ENCODE data around the gene NUP50.
"Not testable (repeated sequence)": the region's sequence is repeated elsewhere in the genome, so short reads cannot be mapped to it uniquely, and the experiment has no call there.

The NUP50 gene

DNA sequence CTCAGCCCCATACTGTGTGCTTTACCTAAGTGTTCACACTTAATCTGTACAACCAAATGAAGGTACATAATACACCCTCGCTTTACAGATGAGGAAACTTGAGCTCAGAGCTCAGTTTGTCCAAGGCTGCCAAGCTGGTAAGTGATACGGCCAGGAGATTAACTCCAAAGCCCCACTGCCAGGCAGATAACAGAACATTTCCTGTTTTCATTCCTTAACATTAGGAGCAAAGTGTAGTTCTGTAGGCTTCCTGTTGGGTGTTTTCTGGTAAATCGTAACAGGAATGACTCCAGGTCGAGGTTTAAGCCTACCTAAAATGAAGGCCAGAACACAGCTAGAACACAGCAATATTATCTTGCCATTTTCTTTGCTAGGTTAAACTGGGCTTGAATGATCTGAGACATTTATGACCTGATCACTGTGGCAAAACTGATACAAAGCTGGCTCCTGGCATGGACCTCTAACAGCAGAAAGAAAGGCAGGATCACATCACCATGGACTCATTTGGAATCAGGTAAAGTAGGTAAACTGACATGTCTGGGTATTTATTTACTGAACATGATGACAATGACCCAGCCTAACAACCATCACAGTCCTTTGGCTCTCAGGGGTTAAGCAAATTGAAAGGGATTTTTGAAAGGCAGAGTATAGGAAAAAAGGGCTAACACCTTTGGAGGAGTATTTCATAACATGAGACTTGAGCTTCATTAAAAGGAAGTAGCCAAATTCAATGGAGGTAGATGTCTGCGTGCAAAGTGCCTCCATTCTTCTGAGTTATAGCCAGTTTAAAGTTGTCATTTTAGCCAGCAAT is 3.9 kb upstream of the NUP50 start:
- no peak for DNase-seq (ENCODE audit: low read depth)

DNA sequence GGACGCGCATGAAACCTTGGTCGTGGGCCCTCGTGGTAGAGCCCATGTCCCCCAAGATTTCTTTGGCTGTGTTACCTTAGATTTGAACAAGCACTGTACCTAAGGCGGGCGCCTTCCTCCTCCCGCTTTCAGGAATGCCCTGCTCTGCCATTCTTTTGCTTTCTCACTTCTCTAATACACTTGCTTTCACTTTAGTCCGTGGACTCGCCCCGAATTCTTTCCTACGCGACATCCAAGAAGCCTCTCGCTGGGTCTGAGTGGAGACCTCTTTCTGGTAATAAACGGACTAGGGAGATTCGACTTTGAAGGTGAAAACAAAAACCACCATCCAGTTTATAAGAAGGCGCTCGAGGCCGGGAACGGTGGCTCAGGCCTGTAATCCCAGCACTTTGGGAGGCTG is 1.2 kb upstream of the NUP50 start:
- DNase-seq (ENCODE audit: low read depth), result no peak

GRCh38 chr22:45163099-45163450 is 650 bp upstream of the NUP50 start:
- DNase-seq (ENCODE audit: low read depth), result no peak

GRCh38 chr22:45164270-45165088 is 754 bp downstream of the NUP50 start:
- DNase-seq (ENCODE audit: low read depth), result no peak

- no peak for DNase-seq (ENCODE audit: low read depth)
Measured at GRCh38 chr22:45166932-45167331, 3.2 kb downstream of the NUP50 start.

DNA sequence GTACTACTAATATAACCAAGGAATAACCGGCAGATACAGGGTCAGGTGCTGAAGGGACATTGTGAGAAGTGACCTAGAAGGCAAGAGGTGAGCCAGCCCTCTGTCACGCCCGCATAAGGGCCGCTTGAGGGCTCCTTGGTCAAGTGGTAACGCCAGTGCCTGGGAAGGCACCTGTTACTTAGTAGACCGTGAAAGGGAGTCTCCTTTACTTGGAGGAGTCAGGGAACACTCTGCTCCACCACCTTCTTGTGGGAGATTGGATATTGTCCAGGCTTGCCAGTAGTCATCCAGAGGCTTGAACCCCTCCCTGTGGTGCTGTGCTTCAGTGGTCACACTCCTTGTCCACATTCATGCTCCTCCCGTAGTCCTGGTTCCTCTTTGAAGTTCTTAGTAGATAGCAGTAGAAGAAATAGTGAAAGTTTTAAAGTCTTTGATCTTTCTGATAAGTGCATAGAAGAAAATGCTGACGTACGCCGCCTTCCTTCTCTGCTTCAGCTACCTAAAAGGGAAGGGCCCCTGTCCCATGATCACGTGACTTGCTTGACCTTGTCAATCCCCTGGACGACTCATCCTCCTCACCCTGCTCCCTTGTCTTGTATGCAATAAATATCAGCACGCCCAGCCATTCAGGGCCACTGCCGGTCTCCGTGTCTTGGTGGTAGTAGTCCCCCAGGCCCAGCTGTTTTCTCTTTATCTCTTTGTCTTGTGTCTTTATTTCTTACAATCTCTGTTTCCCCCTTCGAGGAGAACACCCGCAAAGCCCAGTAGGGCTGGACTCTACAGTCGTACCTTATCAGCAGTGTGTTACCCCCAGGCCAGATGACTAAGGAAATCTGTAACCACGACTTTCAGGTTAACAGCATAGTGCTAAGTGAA is 6.1 kb downstream of the NUP50 start:
- no peak for DNase-seq (ENCODE audit: low read depth)

- DNase-seq (ENCODE audit: low read depth), result no peak
Measured at GRCh38 chr22:45171830-45172229, 8.1 kb downstream of the NUP50 start.

DNA sequence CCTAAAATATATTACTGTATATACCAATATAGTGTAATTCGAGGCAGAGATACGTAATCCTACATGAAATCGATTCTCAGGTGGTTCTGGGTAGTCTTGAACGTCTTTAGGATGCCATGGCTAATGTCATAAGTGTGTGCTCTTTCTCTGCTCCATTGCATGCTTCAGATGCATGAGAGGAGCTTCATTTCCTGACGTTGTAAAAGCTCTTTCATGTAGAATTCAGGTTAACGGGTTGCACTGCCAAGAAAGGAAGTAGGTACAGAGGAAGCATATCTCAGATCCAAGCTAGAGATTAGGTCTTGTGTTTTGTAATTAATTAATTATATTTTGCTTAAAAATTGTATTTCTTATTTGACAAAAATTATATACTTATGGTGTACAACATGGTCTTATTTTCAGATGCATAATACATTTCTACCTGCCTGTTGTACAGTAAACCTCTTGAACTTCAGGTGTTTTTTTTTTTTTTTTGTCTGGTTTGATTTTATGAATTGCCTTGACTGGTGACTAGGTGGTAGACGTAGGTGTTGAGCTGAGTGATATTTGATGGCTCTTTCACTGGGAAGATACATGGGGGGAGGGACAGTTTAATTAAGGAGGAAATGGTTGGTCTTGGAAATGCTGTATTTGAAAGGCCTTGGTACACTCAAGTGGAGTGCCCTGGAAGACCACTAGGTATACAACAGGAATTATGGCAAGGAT is 9.3 kb downstream of the NUP50 start:
- no peak for DNase-seq (ENCODE audit: low read depth)

- DNase-seq (ENCODE audit: low read depth), result no peak
Measured at GRCh38 chr22:45179276-45180049, 15.7 kb downstream of the NUP50 start.

- no peak for DNase-seq (ENCODE audit: low read depth)
Measured at GRCh38 chr22:45180146-45180679, 16.5 kb downstream of the NUP50 start.

DNA sequence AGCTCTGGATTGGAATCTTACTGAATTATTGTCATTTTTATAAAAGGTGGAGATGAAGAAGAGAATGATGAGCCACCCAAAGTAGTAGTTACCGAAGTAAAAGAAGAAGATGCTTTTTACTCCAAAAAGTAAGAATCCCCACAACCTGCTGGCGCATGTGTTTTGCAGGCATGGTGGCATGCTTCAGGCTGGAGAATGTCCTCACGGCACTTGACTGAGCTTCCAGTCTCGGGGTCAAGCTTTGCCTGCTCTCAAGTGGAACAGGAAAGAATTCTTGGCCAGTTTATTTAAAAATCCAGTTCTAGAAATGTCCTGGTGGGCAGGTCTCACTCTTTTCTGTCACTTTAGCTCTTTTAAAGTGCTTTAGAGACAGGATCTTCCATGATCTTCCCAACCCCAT is 17.5 kb downstream of the NUP50 start:
- no peak for DNase-seq (ENCODE audit: low read depth)

DNA sequence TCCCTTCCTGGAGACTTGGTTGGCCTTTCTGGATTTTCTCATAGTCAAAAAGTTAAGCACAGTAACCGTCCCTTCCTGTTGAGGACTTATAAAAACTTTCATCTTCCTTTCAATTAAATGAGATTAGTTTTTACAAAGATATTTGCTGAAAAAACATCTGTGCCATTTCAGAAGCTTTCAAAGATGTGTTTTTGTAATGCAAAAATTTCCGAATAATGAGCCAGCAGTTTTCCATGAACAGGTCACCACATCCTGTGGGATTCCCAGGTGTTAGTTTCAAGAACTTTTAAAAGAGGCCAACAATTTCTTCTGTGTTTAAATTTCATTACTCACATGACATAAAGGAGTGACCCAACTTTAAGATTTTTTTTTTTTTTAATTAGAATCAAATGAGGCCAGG is 18.0 kb downstream of the NUP50 start:
- no peak for DNase-seq (ENCODE audit: low read depth)

- no peak for DNase-seq (ENCODE audit: low read depth)
Measured at GRCh38 chr22:45183974-45184373, 20.2 kb downstream of the NUP50 start.

GRCh38 chr22:45185718-45186514 is 22.2 kb downstream of the NUP50 start:
- no peak for DNase-seq (ENCODE audit: low read depth)

- DNase-seq (ENCODE audit: low read depth), result no peak
Measured at GRCh38 chr22:45187891-45188290, 24.2 kb downstream of the NUP50 start.

- no peak for DNase-seq (ENCODE audit: low read depth)
Measured at GRCh38 chr22:45188779-45189178, 25.1 kb downstream of the NUP50 start.

DNA sequence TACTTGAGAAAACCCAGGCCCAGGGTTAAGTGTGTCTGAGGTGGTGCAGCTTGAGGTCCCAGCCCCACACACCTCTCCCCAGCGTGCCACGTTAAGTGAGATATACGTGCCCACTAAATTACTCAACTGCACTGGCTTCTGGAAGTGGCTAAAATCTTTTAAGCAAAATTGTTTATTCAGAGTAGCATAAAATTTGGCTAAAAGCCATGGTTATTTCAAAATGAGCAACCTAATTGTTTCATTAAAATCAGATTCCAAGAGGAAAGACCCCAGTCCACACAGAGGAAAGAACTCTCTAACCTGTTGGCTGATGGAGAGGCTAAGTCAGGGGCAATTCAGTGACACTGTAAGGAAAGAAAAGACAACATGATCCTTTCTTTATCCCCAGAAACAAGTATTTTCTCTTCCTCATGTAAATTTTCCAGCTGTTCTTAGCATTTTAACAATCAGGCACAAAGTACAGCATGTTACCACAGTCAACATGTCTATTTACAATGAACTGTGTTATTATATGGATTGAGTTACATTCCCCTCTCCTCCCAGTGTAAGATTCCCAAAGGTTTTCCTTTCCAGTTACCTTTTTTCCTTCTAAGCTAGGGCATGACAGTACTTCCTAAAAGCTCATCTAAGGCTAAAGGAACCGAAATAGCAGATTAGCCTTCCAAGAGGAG is 26.6 kb downstream of the NUP50 start:
- DNase-seq (ENCODE audit: low read depth), result no peak

GRCh38 chr22:45191746-45192145 is 28.0 kb downstream of the NUP50 start:
- DNase-seq (ENCODE audit: low read depth), result not testable (repeated sequence)

DNA sequence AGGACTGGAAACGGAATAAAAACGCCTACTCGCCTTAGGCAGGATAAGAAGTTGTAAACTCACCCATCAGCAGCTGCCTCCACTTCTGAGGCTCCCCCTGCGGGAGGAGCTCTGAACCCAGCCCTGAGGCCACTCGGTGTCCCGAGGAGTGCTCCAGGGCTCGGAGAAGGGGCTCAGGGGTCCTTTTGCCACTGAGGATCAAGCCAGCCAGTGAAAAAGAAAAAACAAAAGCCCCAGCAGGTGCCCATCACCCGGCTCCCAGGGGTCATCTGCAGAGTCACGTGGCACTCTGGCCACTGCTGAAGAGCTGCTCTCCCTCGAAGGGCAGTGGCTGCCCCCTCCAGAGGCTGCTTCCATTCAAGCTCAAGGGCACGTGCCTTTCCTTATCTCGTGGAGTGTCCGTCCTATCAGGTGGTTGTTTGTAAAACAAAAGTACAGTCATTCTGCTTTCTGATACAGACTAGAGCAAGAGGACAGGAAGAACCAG is 29.0 kb downstream of the NUP50 start:
- DNase-seq (ENCODE audit: low read depth), result no peak

Measured in stimulated activated CD8-positive, alpha-beta memory T cell treated with anti-CD3 and anti-CD28 coated beads, Interleukin-15, amount 100 ng/mL, for 24 hours (primary cell).